ENCODE measurements around the gene SFTA2. TPM values are rescaled to one million over a fixed set of nuclear protein-coding genes. Genes with fewer than 3 reads are reported as not detected.

SFTA2 gene
- total RNA-seq, 1 donor from 2014 or later: not detected

GRCh38 chr6:30891816-30892538 is 40.0 kb downstream of the SFTA2 start:
- no peak overlapping the region for H3K4me3 ChIP-seq
- intact Hi-C loops (cut with micrococcal nuclease): no loop called here
- peaks cover 8% of the 10 kb centered on the region for H3K4me1 ChIP-seq
- no peak for TF ChIP-seq CTCF (IDR thresholded peaks at IDR 0.05; ENCODE audit: borderline replicate concordance)
- H3K36me3 ChIP-seq: peaks cover 31% of the 10 kb centered on the region
- H3K27me3 ChIP-seq (ENCODE audit: low read depth): no peaks in the 10 kb centered on the region
- no peak overlapping the region for H3K27ac ChIP-seq (replicated peaks)
- DNase-seq: no peak
- no peaks in the 10 kb centered on the region for H3K9me3 ChIP-seq (replicated peaks)

- no peak overlapping the region for H3K27ac ChIP-seq (replicated peaks)
- H3K9me3 ChIP-seq (replicated peaks): no peaks in the 10 kb centered on the region
- no peak overlapping the region for H3K4me3 ChIP-seq
- no peak for DNase-seq
- no peak for TF ChIP-seq CTCF (IDR thresholded peaks at IDR 0.05; ENCODE audit: borderline replicate concordance)
- intact Hi-C loops (cut with micrococcal nuclease): no loop called here
- H3K36me3 ChIP-seq: peaks cover 29% of the 10 kb centered on the region
- peaks cover 13% of the 10 kb centered on the region for H3K4me1 ChIP-seq
- H3K27me3 ChIP-seq (ENCODE audit: low read depth): no peaks in the 10 kb centered on the region
Observed at GRCh38 chr6:30891450-30891723, 40.6 kb downstream of the SFTA2 start.

- intact Hi-C loops (cut with micrococcal nuclease): no loop called here
- no peak for TF ChIP-seq CTCF (IDR thresholded peaks at IDR 0.05; ENCODE audit: borderline replicate concordance)
- H3K9me3 ChIP-seq (replicated peaks): no peaks in the 10 kb centered on the region
Observed at GRCh38 chr6:30890646-30891449, 41.1 kb downstream of the SFTA2 start.

GRCh38 chr6:30889921-30890645 is 41.9 kb downstream of the SFTA2 start:
- no peak overlapping the region for H3K27ac ChIP-seq (replicated peaks)

More at GRCh38 chr6:30890646-30891449, 41.1 kb downstream of the SFTA2 start:
- Histone ChIP-seq H3K27me3 (ENCODE audit: low read depth) (no peaks in the 10 kb centered on the region), H3K36me3 (peaks cover 27% of the 10 kb centered on the region), H3K4me1 (peaks cover 19% of the 10 kb centered on the region), H3K27ac (replicated peaks) (no peak overlapping the region), H3K4me3 (no peak overlapping the region)
- no peak for DNase-seq

More at GRCh38 chr6:30889921-30890645, 41.9 kb downstream of the SFTA2 start:
- H3K4me3 ChIP-seq: no peak overlapping the region
- no peak for DNase-seq
- H3K36me3 ChIP-seq: peaks cover 24% of the 10 kb centered on the region
- peaks cover 26% of the 10 kb centered on the region for H3K4me1 ChIP-seq
- TF ChIP-seq CTCF (IDR thresholded peaks at IDR 0.05; ENCODE audit: borderline replicate concordance): no peak
- no peaks in the 10 kb centered on the region for H3K9me3 ChIP-seq (replicated peaks)
- intact Hi-C loops (cut with micrococcal nuclease): loop anchor here (10.0 kb wide), 1 partner anchor 145 kb away; the partner anchor contains the start of genes FLOT1 and IER3
- no peaks in the 10 kb centered on the region for H3K27me3 ChIP-seq (ENCODE audit: low read depth)
